Measurements from ENCODE around the gene CD177.
"Not testable (repeated sequence)": the region's sequence is repeated elsewhere in the genome, so short reads cannot be mapped to it uniquely, and the experiment has no call there.

DNA sequence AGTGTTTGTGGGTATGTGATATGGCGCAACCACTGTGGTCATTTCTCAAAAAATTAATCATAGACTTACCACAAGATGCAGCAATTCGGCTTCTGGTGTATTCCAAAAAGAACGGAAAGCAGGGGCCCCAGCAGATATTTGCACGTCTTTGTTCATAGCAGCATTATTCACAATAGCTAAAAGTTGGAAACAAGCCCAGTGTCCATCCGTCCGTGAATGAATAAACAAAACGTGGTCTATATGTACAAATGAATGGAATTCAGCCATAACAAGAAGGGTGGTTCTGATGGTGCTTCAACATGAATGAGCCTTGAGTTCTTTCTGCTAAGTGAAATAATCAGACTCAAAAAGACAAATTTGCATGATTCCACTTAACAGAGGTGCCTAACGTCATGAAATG lies 11.4 kb upstream of the CD177 start:
- TF ChIP-seq, protein P1, sequence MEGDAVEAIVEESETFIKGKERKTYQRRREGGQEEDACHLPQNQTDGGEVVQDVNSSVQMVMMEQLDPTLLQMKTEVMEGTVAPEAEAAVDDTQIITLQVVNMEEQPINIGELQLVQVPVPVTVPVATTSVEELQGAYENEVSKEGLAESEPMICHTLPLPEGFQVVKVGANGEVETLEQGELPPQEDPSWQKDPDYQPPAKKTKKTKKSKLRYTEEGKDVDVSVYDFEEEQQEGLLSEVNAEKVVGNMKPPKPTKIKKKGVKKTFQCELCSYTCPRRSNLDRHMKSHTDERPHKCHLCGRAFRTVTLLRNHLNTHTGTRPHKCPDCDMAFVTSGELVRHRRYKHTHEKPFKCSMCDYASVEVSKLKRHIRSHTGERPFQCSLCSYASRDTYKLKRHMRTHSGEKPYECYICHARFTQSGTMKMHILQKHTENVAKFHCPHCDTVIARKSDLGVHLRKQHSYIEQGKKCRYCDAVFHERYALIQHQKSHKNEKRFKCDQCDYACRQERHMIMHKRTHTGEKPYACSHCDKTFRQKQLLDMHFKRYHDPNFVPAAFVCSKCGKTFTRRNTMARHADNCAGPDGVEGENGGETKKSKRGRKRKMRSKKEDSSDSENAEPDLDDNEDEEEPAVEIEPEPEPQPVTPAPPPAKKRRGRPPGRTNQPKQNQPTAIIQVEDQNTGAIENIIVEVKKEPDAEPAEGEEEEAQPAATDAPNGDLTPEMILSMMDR (IDR thresholded peaks at IDR 0.05; ENCODE audit: insufficient read depth, low read length, poor library complexity, severe bottlenecking), result not testable (repeated sequence)
- TF ChIP-seq EZH2phosphoT487 (conservative IDR thresholded peaks at IDR 0.05; ENCODE audit: low read length), result not testable (repeated sequence)
